ENCODE measurements around the gene WDPCP. TPM values are rescaled to one million over a fixed set of nuclear protein-coding genes. Genes with fewer than 3 reads are reported as not detected.
"Not testable (repeated sequence)": the region's sequence is repeated elsewhere in the genome, so short reads cannot be mapped to it uniquely, and the experiment has no call there.

The WDPCP gene
- total RNA-seq, 1 donor from 2014 or later = 13.3 TPM

DNA sequence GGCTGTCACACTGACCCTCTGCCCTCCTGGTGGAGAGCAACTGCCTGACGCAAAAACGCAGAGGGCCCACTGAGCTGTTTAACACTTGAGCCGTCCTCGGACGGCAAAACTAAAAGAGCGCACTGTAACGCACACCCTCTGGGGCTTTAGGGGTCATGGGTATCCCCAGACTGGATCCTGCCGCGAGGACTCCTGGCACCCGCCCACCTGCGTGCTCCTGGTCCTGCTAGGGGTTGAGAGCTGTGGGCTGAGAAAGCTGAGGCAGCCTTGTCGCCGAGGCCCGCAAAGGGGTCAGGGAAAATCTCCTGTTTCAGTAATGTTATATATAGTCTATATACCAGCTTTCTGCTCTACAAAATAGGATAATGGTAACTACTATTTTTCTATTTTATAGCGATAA is 39.6 kb upstream of the WDPCP start:
- intact Hi-C loops (cut with DNase I) = no loop called here
- Histone ChIP-seq H3K27ac (no peak overlapping the region), H3K4me3 (no peak overlapping the region), H3K36me3 (no peaks in the 10 kb centered on the region), H3K9me3 (peaks cover 5% of the 10 kb centered on the region), H3K4me1 (no peaks in the 10 kb centered on the region), H3K27me3 (no peaks in the 10 kb centered on the region)
- TF ChIP-seq POLR2AphosphoS5 (IDR thresholded peaks at IDR 0.05; ENCODE audit: insufficient read depth in 1 of 2, low read depth in 1 of 2) = no peak
- no peak for TF ChIP-seq POLR2A (IDR thresholded peaks at IDR 0.05)
- TF ChIP-seq, protein P1, sequence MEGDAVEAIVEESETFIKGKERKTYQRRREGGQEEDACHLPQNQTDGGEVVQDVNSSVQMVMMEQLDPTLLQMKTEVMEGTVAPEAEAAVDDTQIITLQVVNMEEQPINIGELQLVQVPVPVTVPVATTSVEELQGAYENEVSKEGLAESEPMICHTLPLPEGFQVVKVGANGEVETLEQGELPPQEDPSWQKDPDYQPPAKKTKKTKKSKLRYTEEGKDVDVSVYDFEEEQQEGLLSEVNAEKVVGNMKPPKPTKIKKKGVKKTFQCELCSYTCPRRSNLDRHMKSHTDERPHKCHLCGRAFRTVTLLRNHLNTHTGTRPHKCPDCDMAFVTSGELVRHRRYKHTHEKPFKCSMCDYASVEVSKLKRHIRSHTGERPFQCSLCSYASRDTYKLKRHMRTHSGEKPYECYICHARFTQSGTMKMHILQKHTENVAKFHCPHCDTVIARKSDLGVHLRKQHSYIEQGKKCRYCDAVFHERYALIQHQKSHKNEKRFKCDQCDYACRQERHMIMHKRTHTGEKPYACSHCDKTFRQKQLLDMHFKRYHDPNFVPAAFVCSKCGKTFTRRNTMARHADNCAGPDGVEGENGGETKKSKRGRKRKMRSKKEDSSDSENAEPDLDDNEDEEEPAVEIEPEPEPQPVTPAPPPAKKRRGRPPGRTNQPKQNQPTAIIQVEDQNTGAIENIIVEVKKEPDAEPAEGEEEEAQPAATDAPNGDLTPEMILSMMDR (IDR thresholded peaks at IDR 0.05) = no peak
- no peak for DNase-seq (ENCODE audit: extremely low spot score in 2 of 2)

DNA sequence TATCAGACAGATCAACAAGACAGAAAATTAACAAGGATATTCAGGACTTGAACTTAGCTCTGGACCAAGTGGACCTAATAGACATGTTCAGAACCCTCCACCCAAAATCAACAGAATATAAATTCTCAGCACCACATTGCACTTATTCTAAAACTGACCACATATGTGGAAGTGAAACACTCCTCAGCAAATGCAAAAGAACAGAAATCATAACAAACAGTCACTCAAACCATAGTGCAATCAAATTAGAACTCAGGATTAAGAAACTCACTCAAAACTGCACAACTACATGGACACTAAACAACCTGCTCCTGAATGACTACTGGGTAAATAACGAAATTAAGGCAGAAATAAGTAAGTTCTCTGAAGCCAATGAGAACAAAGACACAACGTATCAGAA is 35.5 kb upstream of the WDPCP start:
- H3K27ac ChIP-seq; H3K9me3 ChIP-seq; H3K36me3 ChIP-seq; intact Hi-C loops (cut with DNase I); DNase-seq (ENCODE audit: extremely low spot score in 2 of 2); H3K4me1 ChIP-seq; H3K27me3 ChIP-seq; H3K4me3 ChIP-seq: not testable (repeated sequence)

DNA sequence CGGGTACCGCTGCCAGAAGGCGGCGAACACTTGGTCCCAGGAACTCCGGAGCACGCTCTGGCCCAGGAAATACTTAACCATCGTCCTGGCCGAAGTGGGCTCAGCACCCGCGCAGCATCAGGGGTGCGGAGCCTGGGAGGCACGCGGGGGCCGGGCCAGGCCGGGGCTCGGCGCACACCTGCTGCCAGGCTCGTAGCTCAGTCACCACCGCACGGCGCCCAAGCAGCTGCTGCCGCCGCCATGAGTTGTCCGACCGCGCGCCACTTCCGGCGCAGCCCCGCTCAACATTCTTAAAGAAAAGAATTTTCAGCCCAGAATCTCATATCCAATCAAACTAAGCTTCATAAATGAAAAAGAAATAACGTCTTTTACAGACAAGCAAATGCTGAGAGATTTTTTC is 34.5 kb upstream of the WDPCP start:
- intact Hi-C loops (cut with DNase I) = no loop called here
- Histone ChIP-seq H3K9me3 (no peaks in the 10 kb centered on the region), H3K27ac (no peak overlapping the region), H3K4me3 (no peak overlapping the region), H3K27me3 (no peaks in the 10 kb centered on the region), H3K4me1 (no peaks in the 10 kb centered on the region), H3K36me3 (no peaks in the 10 kb centered on the region)
- DNase-seq (ENCODE audit: extremely low spot score in 2 of 2) = no peak
- TF ChIP-seq, protein P1 (IDR thresholded peaks at IDR 0.05) = no peak
- TF ChIP-seq POLR2A (IDR thresholded peaks at IDR 0.05) (no peak), POLR2AphosphoS5 (IDR thresholded peaks at IDR 0.05; ENCODE audit: insufficient read depth in 1 of 2, low read depth in 1 of 2) (no peak)

DNA sequence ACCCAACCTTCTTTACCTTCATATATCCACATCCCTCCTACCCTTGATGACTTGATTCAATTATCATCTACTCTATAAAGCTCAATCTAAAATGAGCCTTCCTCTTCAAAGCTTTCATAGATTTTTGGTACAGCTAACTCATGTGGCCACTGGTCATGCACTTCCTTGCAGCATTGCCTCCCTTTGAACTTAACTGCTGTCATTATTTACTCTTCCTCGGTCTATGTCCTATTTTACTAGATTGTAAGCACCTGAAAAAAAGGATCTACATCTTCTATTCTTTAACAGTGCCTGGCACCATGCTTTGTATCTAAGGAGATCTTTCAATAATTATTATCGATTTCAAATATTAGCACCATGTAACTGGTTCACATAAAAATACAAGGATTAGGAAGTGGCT is 31.1 kb upstream of the WDPCP start:
- intact Hi-C loops (cut with DNase I) = no loop called here
- no peak overlapping the region for H3K27ac ChIP-seq
- no peaks in the 10 kb centered on the region for H3K4me1 ChIP-seq
- no peaks in the 10 kb centered on the region for H3K36me3 ChIP-seq
- no peaks in the 10 kb centered on the region for H3K9me3 ChIP-seq
- DNase-seq (ENCODE audit: extremely low spot score in 2 of 2) = no peak
- H3K4me3 ChIP-seq = no peak overlapping the region
- no peaks in the 10 kb centered on the region for H3K27me3 ChIP-seq
- TF ChIP-seq POLR2AphosphoS5 (IDR thresholded peaks at IDR 0.05; ENCODE audit: insufficient read depth in 1 of 2, low read depth in 1 of 2) (no peak), POLR2A (IDR thresholded peaks at IDR 0.05) (no peak)
- TF ChIP-seq, protein P1 (IDR thresholded peaks at IDR 0.05) = no peak

DNA sequence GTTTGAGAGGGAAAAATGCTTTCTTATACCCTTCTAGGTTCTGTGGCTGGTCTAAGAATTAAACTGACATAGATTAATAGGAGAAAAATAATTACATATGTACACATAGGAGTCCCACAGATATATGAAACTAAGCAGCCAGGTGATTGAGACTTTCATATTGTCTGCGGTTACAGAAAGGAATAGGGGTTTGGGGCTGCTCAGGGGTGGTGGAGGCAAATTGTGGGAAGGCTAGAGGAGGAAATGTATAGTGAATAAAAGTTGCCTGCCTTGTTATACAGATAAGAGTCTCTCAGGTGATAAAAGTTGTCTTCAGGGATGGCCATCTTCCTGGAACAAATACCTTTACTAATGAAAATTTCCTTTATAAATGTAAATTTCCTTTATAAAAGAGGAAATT is 29.1 kb upstream of the WDPCP start:
- intact Hi-C loops (cut with DNase I) = no loop called here
- TF ChIP-seq, protein P1 (IDR thresholded peaks at IDR 0.05) = no peak
- TF ChIP-seq POLR2AphosphoS5 (IDR thresholded peaks at IDR 0.05; ENCODE audit: insufficient read depth in 1 of 2, low read depth in 1 of 2) (no peak), POLR2A (IDR thresholded peaks at IDR 0.05) (no peak)
- Histone ChIP-seq H3K27me3 (no peaks in the 10 kb centered on the region), H3K4me1 (no peaks in the 10 kb centered on the region), H3K4me3 (no peak overlapping the region), H3K9me3 (no peaks in the 10 kb centered on the region), H3K27ac (no peak overlapping the region), H3K36me3 (no peaks in the 10 kb centered on the region)
- no peak for DNase-seq (ENCODE audit: extremely low spot score in 2 of 2)

All from vagina (tissue), 2 donors.